ENCODE data around the gene DMAC2L.

DMAC2L gene

DNA sequence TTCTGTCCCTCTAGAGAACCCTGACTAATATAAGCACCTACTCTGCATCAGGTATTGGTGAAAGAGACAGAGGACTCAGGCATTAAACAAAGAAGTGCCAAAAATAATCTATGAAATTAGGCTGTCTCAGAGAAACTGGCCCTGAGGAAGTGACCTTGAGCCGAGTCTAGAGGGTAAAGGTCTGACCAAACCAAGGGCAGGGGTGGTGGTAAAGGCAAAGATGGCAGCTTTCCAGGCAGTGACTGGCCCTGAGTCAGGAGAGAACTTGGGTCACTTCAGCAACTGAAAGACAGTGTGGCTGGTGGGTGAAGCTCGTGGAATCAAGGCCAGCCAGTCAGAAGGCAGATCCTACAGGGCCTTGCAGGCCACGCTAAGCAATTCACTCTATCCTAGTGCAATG lies 54.0 kb downstream of the DMAC2L start:
- Histone ChIP-seq H3K27me3 (replicated peaks; ENCODE audit: insufficient read depth, low read length) (no peaks in the 10 kb centered on the region), H3K4me3 (ENCODE audit: low read length) (no peak overlapping the region), H3K9ac (ENCODE audit: low read length) (no peak overlapping the region), H4K20me1 (ENCODE audit: insufficient read depth, low read length) (no peaks in the 10 kb centered on the region), H3K4me2 (ENCODE audit: low read depth, low read length) (no peak overlapping the region), H3K79me2 (ENCODE audit: low read length) (no peaks in the 10 kb centered on the region), H2AFZ (ENCODE audit: low read length) (no peak overlapping the region), H3K9me2 (replicated peaks; ENCODE audit: insufficient read depth, low read length) (no peaks in the 10 kb centered on the region), H3K9me3 (replicated peaks; ENCODE audit: insufficient read depth, low read length) (no peaks in the 10 kb centered on the region), H3K27ac (ENCODE audit: low read length) (no peak overlapping the region), H3K36me3 (replicated peaks; ENCODE audit: insufficient read depth, low read length) (no peaks in the 10 kb centered on the region), H3F3A (ENCODE audit: insufficient read depth, low read length) (peaks cover 3% of the 10 kb centered on the region; the same call in 1 of the 2 replicates), H3K4me1 (ENCODE audit: low read length) (no peaks in the 10 kb centered on the region)
- TF ChIP-seq, protein P1, sequence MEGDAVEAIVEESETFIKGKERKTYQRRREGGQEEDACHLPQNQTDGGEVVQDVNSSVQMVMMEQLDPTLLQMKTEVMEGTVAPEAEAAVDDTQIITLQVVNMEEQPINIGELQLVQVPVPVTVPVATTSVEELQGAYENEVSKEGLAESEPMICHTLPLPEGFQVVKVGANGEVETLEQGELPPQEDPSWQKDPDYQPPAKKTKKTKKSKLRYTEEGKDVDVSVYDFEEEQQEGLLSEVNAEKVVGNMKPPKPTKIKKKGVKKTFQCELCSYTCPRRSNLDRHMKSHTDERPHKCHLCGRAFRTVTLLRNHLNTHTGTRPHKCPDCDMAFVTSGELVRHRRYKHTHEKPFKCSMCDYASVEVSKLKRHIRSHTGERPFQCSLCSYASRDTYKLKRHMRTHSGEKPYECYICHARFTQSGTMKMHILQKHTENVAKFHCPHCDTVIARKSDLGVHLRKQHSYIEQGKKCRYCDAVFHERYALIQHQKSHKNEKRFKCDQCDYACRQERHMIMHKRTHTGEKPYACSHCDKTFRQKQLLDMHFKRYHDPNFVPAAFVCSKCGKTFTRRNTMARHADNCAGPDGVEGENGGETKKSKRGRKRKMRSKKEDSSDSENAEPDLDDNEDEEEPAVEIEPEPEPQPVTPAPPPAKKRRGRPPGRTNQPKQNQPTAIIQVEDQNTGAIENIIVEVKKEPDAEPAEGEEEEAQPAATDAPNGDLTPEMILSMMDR (IDR thresholded peaks at IDR 0.05; ENCODE audit: low read length): no peak
- no peak for TF ChIP-seq EZH2phosphoT487 (IDR thresholded peaks at IDR 0.05; ENCODE audit: low read length)
- no peak for DNase-seq

DNA sequence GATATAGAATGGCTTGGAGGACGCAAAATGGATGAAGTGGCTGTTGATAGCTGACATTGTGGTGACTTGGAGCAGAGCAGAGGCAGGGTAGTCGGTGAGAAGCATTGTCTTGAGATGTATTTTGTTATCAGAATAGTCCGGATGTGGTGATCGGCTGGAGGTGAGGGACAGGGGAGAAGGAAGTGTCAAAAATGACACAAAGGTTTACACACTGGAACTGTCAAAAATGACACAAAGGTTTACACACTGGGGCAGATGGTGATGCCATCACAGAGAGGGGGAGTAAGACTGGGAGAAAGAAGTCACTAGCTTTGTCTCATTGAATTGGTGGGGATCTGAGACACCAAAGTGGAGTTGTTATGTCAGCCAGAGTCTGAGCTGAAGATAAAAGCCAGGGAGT lies 54.5 kb downstream of the DMAC2L start:
- H3F3A ChIP-seq (ENCODE audit: insufficient read depth, low read length): peaks cover 3% of the 10 kb centered on the region; the same call in 1 of the 2 replicates
- H3K4me2 ChIP-seq (ENCODE audit: low read depth, low read length): no peak overlapping the region
- no peak overlapping the region for H2AFZ ChIP-seq (ENCODE audit: low read length)

DNA sequence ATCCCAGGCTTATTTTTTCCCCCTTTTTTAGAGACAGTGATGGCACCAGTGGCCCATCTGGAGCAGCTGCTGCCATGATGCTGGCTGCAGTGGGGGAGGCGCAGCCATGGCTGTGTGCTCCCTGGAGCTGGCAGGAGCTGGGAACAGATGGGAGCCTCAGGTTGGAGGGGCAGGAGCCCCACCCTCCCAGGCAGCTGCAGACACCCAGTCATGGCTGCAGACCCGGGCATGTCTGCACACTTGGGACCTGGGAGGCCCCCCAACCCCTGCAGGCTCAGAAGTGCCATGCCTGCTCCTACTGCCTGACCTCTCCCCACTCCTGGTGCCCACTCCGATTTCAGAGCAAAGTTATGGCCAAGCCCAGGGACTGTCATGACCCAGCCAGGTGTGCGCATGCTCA lies 59.4 kb downstream of the DMAC2L start:
- no peaks in the 10 kb centered on the region for H3K79me2 ChIP-seq (ENCODE audit: low read length)
- TF ChIP-seq EZH2phosphoT487 (IDR thresholded peaks at IDR 0.05; ENCODE audit: low read length) (no peak), EZH2 (optimal IDR thresholded peaks at IDR 0.05; ENCODE audit: low read depth, low read length) (no peak)
- TF ChIP-seq, protein P1 (IDR thresholded peaks at IDR 0.05; ENCODE audit: low read length): no peak
- no peak for DNase-seq
- no peaks in the 10 kb centered on the region for H3K36me3 ChIP-seq (replicated peaks; ENCODE audit: insufficient read depth, low read length)
- no peaks in the 10 kb centered on the region for H3K4me1 ChIP-seq (ENCODE audit: low read length)
- no peaks in the 10 kb centered on the region for H3K9me2 ChIP-seq (replicated peaks; ENCODE audit: insufficient read depth, low read length)
- no peaks in the 10 kb centered on the region for H4K20me1 ChIP-seq (ENCODE audit: insufficient read depth, low read length)
- H3K9me3 ChIP-seq (replicated peaks; ENCODE audit: insufficient read depth, low read length): no peaks in the 10 kb centered on the region
- H2AFZ ChIP-seq (ENCODE audit: low read length): no peak overlapping the region
- H3K27ac ChIP-seq (ENCODE audit: low read length): no peak overlapping the region
- no peak overlapping the region for H3K4me2 ChIP-seq (ENCODE audit: low read depth, low read length)
- no peaks in the 10 kb centered on the region for H3F3A ChIP-seq (ENCODE audit: insufficient read depth, low read length)
- no peak overlapping the region for H3K4me3 ChIP-seq (ENCODE audit: low read length)
- no peak overlapping the region for H3K9ac ChIP-seq (ENCODE audit: low read length)
- H3K27me3 ChIP-seq (replicated peaks; ENCODE audit: insufficient read depth, low read length): no peaks in the 10 kb centered on the region

More for the DNA sequence above, 54.5 kb downstream of the DMAC2L start:
- no peak for DNase-seq
- Histone ChIP-seq H3K4me1 (ENCODE audit: low read length) (no peaks in the 10 kb centered on the region), H3K27ac (ENCODE audit: low read length) (no peak overlapping the region), H3K4me3 (ENCODE audit: low read length) (no peak overlapping the region), H3K27me3 (replicated peaks; ENCODE audit: insufficient read depth, low read length) (no peaks in the 10 kb centered on the region), H3K9ac (ENCODE audit: low read length) (no peak overlapping the region), H4K20me1 (ENCODE audit: insufficient read depth, low read length) (no peaks in the 10 kb centered on the region), H3K36me3 (replicated peaks; ENCODE audit: insufficient read depth, low read length) (no peaks in the 10 kb centered on the region), H3K79me2 (ENCODE audit: low read length) (no peaks in the 10 kb centered on the region), H3K9me2 (replicated peaks; ENCODE audit: insufficient read depth, low read length) (no peaks in the 10 kb centered on the region), H3K9me3 (replicated peaks; ENCODE audit: insufficient read depth, low read length) (no peaks in the 10 kb centered on the region)
- TF ChIP-seq, protein P1 (IDR thresholded peaks at IDR 0.05; ENCODE audit: low read length): no peak
- TF ChIP-seq EZH2 (optimal IDR thresholded peaks at IDR 0.05; ENCODE audit: low read depth, low read length) (no peak), EZH2phosphoT487 (IDR thresholded peaks at IDR 0.05; ENCODE audit: low read length) (no peak)
